UCSD-AML1 (cell line): Measurements from ENCODE around the gene LRRC15.

Experiments used
- DNase-seq: peaks from one replicate; lab custom pipeline; 2025; ENCODE audit not compliant: unreplicated experiment; lab: John Stamatoyannopoulos, UW

Gene LRRC15

DNA sequence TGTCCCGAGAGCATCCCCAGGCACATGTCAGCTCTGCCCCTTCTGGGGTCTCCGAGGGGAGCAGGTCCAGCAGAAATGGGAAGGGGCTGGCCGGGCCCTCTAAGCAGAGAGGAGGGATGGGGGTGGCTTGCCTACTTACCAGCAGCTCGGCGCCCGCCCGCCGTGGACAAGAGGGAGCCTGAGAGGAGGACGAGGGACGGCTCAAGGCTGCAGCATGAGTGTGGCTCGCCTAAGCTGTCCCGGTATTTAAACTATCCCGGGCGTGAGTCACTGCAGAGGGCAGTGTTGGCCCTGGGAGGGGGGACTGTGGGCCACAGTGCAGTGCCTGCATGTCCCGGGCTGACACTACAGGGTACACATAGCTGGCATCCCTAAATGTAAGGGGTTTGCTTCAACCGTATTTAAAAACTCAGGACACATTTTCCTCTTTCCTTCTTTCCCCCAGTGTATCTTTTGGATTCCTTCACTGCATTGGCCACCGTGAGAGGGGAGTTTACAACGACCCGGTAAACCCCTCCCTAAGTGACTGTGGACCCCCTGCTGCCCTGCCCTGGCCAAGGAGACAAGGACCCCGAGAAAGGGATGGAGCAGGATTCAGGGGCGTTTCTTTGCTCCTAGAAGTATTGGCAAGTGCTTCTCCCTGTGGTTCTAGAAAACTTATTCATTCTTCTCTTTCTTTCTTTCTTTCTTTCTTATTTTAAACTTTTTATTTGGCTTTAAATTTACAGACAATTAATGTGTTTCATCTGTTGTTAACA lies at the start of gene LRRC15:
LRRC15 (minus strand) TSS at position 222 of the 758 bp plus-strand sequence. CDS start 8,700 bp downstream, outside the sequence.
- no peak for DNase-seq

GRCh38 chr3:194418671-194419070 lies 49.1 kb upstream of the LRRC15 start:
- no peak for DNase-seq

- no peak for DNase-seq
Observed at GRCh38 chr3:194407423-194407822, 37.9 kb upstream of the LRRC15 start.

DNA sequence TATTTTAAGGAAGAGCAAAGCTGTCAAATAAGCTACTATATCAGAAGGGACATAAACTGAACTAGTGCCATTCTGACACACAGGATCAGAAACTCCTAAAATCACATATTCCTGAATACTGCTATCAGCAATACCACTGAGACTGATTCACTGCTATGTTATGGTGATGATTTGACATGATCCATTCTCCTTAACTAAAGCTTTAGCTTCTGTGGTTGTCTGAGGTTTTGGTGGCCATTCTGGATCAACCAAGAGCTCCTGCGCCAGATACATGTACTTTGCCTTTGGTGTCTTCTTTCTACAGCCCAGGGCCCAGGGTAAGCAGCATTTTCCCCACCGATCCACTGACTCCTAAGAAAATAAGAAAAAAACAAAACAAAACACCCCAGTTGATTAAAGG lies 36.2 kb upstream of the LRRC15 start:
- DNase-seq, result no peak

DNA sequence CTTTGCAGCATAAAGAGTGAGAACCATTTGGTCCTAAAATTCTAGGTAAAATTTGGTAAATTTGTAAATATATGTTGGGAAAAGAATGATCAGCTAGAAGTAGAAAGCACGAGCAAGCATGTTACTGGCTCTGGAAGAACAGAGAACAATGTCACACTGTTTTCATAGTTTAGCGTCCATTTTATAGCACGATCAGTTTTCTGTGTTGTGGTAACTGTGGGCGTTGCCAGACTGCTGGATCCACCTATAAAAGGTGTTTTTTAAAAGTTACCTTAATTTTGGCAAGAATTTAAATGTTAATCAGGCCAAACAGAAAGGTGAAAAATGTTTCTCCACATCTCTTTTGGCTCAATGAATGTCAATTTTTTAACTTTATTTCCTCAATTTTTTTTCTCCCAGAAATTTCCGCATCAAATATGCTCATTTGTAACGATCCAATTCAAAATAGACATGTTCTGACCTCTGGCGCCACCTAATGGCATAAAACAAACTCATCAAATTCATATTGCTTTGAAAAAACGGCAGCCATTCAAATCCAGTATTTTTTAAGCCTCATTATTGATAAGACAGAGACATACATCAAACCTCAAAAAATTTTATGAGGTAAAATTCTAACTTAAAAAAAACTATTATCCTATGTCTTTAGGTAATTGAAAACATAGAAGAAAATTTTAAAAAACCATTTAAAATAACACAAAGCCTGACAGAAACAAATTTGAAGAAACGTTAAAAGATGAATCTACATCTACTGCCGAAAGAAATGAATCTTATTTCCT lies 35.0 kb upstream of the LRRC15 start:
- DNase-seq, result no peak

GRCh38 chr3:194401868-194402329 lies 32.4 kb upstream of the LRRC15 start:
- DNase-seq, result no peak

- no peak for DNase-seq
Observed at GRCh38 chr3:194401346-194401745, 31.8 kb upstream of the LRRC15 start.

DNA sequence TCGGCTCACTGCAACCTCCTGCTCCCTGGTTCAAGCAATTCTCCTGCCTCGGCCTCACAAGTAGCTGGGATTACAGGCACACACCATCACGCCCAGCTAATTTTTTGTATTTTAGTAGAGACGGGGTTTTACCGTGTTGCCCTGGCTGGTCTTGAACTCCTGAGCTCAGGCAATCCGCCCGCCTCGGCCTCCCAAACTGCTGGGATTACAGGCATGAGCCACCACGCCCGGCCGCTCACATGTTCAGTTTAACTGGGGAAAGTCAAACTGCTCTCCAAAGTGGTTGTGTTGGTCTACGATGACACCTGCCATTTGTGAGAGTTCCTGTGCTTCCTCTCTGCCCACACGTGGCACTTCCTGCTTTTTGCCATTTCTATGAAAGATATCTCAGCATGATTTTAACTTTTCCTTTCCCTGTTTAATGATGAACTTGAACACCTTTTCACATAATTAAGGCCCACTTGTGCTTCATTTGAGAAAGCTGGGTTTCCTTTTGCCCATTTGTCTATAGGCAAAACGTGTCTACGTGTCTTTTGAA lies 30.4 kb upstream of the LRRC15 start:
- no peak for DNase-seq

DNA sequence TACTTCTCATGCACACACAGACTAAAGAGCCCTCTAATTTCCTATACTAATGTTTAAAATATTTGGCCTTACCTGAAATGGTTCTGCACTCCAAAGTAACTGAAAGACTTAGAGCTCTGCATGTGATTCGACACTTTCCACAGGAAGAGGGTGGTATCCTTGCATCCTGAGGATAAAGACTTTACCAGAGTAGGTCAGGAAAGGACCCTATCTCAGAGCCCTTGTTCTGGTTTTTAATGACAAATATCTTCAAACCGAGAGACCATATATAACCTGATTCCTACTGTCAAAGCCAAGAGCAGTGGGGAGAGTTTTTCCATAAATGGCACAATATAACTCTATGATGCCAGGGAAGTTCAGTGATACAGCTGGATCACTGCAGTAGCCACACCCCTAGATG lies 29.6 kb upstream of the LRRC15 start, which contains the start of gene GP5:
GP5 (minus strand) TSS at position 101 of the 400 bp plus-strand sequence. CDS start 984 bp downstream, outside the sequence.
- no peak for DNase-seq

DNA sequence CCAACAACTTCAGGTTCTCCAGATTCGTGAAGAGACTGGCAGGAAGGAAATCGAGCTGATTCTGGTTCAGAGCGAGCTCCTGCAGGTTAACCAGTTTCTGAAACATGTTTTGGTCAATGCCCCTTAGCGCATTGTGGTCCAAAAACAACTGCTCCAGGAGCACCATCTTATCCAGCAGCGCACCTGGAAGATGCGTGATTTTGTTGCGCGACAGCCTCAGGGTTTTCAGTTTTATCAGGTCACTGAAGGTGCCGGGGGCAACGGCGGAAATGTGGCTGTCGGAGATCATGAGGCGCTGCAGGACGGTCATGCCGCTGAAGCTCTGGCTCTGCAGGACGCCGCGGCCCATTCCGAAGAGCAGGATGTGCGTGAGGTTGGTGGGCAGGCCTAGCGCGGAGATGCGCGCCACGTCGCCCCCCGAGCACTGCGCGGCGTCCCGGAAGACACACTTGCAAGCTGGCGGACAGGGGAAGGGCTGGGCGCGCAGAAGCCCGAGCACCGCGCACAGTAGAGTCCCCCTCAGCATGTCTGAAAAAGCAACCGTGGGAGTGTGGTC lies 28.3 kb upstream of the LRRC15 start:
- DNase-seq, result peak; percentile 37

GRCh38 chr3:194396859-194397756 lies 27.6 kb upstream of the LRRC15 start:
- no peak for DNase-seq

GRCh38 chr3:194396539-194396858 lies 27.0 kb upstream of the LRRC15 start:
- DNase-seq, result no peak

GRCh38 chr3:194395778-194396538 lies 26.4 kb upstream of the LRRC15 start:
- peak; percentile 30 for DNase-seq

DNA sequence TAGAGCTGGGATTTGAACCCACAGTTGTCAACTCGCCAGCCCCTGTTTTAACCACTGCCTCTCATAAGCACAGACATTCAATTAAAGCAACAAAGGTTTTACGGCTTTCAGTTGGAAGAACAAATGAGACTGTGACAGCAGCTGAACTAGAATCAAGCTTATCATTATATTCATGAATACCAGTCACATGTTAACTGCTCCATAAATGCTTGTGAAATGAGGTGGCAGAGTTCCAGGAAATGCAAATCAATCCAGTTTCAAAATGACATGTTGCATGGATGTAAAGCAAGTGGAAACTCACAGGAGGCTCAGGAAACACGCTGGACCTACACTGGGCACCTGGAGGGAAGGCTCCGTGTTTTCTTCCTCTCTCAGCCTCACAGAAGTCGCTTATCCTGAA lies 25.7 kb upstream of the LRRC15 start:
- no peak for DNase-seq

- DNase-seq, result no peak
Observed at GRCh38 chr3:194392576-194392975, 23.0 kb upstream of the LRRC15 start.

DNA sequence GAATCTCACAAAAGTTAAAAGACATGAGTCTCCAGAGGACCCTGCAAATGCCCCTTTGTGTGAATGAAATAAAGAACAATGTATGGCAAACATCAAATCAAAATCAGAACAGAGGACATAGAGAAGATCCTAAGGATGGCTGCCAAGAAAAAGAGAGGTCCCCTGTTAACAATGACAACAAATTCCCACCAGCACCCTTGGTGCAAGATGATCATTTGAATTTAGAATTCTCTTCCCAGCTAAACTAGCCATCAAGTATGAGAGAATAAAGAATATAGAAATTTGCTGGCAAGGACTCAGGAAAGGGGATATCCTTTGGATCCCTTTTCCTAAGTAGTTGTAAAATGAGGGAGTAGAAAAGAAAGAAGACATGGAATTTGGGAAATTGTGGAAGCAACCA lies 21.3 kb upstream of the LRRC15 start:
- DNase-seq, result no peak

GRCh38 chr3:194389269-194389668 lies 19.7 kb upstream of the LRRC15 start:
- DNase-seq, result no peak

DNA sequence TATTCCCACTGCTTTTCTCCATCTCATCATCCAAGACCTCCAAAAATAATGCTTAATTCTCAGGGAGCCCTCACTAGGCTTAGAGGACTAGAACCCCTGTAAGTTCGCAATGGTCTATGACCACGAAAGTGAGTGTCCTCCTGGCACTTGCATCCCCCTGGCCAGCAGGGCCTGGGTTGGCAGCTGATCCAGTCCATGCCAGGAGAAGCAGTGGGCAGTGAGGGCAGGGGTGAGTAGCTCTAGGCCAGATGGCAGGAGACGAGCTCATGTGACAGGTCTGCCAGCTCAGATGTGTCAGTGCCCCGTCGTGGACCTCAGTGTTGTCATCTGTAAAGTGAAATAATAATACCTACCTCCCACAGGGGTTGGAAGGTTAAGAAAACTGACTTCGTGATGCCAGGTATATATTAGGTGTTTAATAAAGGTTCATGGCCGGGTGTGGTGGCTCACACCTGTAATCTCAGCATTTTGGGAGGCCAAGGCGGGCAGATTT lies 18.4 kb upstream of the LRRC15 start:
- no peak for DNase-seq

- no peak for DNase-seq
Observed at GRCh38 chr3:194387276-194387675, 17.7 kb upstream of the LRRC15 start.

DNA sequence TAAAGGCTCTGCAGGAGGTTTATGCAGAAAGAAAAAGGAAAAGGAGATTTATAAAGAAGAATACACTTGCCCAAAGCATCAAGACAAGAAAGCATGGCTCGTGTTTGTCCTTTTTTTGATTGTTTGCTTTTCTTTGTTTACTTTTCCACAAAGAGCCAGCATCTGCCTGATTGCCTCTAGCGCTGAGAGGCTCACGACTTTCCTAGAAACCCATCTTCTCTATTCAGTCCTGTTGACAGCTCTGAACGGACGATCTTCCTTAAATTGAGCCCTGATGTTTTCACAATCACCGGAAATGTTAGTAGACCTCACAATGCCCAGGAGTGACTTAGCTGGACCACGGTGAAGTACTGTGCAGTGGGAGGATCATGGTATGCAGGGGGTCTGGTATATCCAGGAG lies 17.1 kb upstream of the LRRC15 start:
- no peak for DNase-seq
